ENCODE data around the gene ABR. TPM values are rescaled to one million over a fixed set of nuclear protein-coding genes. Genes with fewer than 3 reads are reported as not detected.
A peak's percentile ranks its signal among the peaks of the same experiment; 100 is the strongest.

Gene ABR
- total and polyA plus RNA-seq, 2 donors from 2014 or later = 18.7 to 116 TPM

DNA sequence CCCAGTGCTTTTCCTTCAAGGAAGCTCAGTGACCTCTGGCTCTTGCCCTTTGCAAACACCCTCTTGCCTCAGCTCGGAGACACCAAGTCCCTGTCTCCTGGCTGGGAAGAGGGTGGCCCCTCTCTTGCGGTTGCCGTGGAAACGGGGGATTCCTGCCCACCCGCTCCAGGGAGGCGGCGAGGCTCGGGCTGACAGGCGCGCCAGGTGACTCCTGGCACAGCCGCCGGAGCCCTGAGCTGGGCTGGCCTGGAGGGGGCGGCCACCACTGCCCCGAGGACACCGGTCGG is 71.4 kb downstream of the ABR start:
- peak overlapping the region in 2 of 3 donors; percentile 29 to 55 for H3K9ac ChIP-seq (ENCODE audit: low read length in 3 of 3)
- DNase-seq (peak in 4 of 5 donors; percentile 53 to 80 (median 64)), FAIRE-seq (no peak)
- H3K4me3 ChIP-seq (ENCODE audit: low read length in 3 of 3) = peak overlapping the region; percentile 2 to 54 (median 28)
- peaks cover 0 to 26% (median 0%) of the 10 kb centered on the region in 3 donors for H3K4me1 ChIP-seq (ENCODE audit: control insufficient read depth in 2 of 3, insufficient read depth in 2 of 3, low read depth in 1 of 3, low read length in 3 of 3)
- no peaks in the 10 kb centered on the region for H3K9me3 ChIP-seq (ENCODE audit: control insufficient read depth in 2 of 3, insufficient read depth in 1 of 3, low read length in 3 of 3)
- H3K36me3 ChIP-seq (ENCODE audit: control insufficient read depth in 2 of 3, insufficient read depth in 3 of 3, low read length in 3 of 3) = no peaks in the 10 kb centered on the region
- peak overlapping the region in 1 of 2 donors; percentile 22 for H3K27ac ChIP-seq (ENCODE audit: low read depth in 2 of 2, low read length in 2 of 2)
- TF ChIP-seq, protein P1, sequence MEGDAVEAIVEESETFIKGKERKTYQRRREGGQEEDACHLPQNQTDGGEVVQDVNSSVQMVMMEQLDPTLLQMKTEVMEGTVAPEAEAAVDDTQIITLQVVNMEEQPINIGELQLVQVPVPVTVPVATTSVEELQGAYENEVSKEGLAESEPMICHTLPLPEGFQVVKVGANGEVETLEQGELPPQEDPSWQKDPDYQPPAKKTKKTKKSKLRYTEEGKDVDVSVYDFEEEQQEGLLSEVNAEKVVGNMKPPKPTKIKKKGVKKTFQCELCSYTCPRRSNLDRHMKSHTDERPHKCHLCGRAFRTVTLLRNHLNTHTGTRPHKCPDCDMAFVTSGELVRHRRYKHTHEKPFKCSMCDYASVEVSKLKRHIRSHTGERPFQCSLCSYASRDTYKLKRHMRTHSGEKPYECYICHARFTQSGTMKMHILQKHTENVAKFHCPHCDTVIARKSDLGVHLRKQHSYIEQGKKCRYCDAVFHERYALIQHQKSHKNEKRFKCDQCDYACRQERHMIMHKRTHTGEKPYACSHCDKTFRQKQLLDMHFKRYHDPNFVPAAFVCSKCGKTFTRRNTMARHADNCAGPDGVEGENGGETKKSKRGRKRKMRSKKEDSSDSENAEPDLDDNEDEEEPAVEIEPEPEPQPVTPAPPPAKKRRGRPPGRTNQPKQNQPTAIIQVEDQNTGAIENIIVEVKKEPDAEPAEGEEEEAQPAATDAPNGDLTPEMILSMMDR (IDR thresholded peaks at IDR 0.05; ENCODE audit: borderline replicate concordance, extremely low read depth, insufficient read depth) = no peak
- intact Hi-C loops (cut with DNase I) = no loop called here
- no peaks in the 10 kb centered on the region for H3K27me3 ChIP-seq (ENCODE audit: control insufficient read depth, insufficient read depth, low read length)

DNA sequence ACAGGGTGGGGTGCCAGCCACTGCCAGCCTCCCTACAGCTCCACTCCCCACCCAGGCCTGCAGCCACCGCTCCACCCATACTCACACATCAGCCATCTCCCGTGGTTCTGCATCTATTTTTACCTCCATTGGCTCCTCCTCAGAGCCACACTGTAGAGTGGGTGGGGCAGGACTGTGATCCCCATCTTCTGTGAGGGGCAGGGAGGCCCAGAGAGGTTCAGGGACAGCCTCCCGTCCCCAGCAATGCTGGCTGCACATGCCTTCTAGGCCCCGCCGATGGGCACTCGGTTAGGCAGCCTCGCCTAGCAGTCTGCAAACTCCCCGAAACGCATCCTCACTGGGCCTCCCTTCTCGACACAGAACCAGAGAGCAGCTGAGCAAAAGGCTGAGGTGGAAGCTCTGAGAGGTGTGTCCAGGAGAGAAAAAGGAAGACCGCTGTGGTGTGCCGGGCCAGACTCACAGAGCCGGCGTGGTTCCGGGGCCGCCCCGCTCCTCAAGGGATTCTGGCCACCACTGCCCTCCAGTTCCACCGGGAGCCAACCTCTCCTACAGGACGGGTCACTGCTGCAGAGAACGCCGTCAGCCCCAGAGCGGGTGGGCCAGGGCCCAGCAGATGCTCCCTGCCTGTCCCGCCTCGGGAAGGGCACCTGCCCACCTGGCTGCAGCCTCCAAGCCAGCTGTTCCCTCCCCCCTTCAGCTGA is 71.9 kb downstream of the ABR start:
- H3K4me3 ChIP-seq (ENCODE audit: low read length in 3 of 3) = peak overlapping the region; percentile 2 to 54 (median 28)
- H3K4me1 ChIP-seq (ENCODE audit: control insufficient read depth in 2 of 3, insufficient read depth in 2 of 3, low read depth in 1 of 3, low read length in 3 of 3) = peaks cover 0 to 26% (median 0%) of the 10 kb centered on the region in 3 donors
- peak overlapping the region in 1 of 3 donors; percentile 55 for H3K9ac ChIP-seq (ENCODE audit: low read length in 3 of 3)
- H3K36me3 ChIP-seq (ENCODE audit: control insufficient read depth in 2 of 3, insufficient read depth in 3 of 3, low read length in 3 of 3) = no peaks in the 10 kb centered on the region
- H3K27ac ChIP-seq (ENCODE audit: low read depth in 2 of 2, low read length in 2 of 2) = peak overlapping the region in 1 of 2 donors; percentile 22
- TF ChIP-seq, protein P1 (IDR thresholded peaks at IDR 0.05; ENCODE audit: borderline replicate concordance, extremely low read depth, insufficient read depth) = no peak
- FAIRE-seq (no peak), DNase-seq (no peak)
- intact Hi-C loops (cut with DNase I) = no loop called here
- no peaks in the 10 kb centered on the region for H3K27me3 ChIP-seq (ENCODE audit: control insufficient read depth, insufficient read depth, low read length)
- no peaks in the 10 kb centered on the region for H3K9me3 ChIP-seq (ENCODE audit: control insufficient read depth in 2 of 3, insufficient read depth in 1 of 3, low read length in 3 of 3)

DNA sequence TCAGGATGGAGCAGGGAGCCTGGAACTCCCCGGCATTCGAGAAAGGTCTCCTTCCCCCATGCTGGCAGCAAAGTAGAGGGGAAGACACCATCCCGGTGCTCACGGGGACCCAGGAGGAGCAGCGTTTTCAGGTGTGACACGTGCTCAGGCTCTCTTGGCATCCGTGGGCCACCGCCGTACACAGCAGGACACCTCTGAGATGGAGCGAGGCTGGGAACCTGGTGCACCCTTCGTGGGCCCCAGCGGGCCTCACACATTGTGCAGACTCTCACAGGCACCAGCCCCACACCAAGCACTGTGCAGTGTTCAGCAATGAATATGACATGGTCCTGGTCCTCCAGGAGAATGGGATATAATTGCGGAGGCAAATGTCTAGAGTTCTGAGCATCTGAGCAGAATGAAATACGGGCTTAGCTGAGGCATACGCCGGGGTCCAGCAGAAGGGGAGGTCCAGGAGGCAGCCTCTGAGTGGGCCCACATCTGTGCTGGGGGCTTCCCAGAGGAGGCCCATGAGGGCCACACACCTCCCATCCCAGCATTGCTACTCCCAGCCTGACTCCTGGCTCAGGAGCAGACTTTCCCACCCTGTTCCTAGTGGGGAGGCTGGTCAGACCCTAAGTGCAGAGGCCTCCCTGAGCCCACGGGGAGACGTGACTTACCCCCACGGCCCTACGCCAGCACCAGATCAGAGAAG is 72.6 kb downstream of the ABR start:
- no peaks in the 10 kb centered on the region for H3K36me3 ChIP-seq (ENCODE audit: control insufficient read depth in 2 of 3, insufficient read depth in 3 of 3, low read length in 3 of 3)
- H3K27ac ChIP-seq (ENCODE audit: low read depth in 2 of 2, low read length in 2 of 2) = no peak overlapping the region
- peak overlapping the region in 1 of 3 donors; percentile 54 for H3K4me3 ChIP-seq (ENCODE audit: low read length in 3 of 3)
- no peak overlapping the region for H3K9ac ChIP-seq (ENCODE audit: low read length in 3 of 3)
- FAIRE-seq (no peak), DNase-seq (no peak)
- H3K27me3 ChIP-seq (ENCODE audit: control insufficient read depth, insufficient read depth, low read length) = no peaks in the 10 kb centered on the region
- no peaks in the 10 kb centered on the region for H3K9me3 ChIP-seq (ENCODE audit: control insufficient read depth in 2 of 3, insufficient read depth in 1 of 3, low read length in 3 of 3)
- peaks cover 0 to 24% (median 0%) of the 10 kb centered on the region in 3 donors for H3K4me1 ChIP-seq (ENCODE audit: control insufficient read depth in 2 of 3, insufficient read depth in 2 of 3, low read depth in 1 of 3, low read length in 3 of 3)
- intact Hi-C loops (cut with DNase I) = no loop called here
- TF ChIP-seq, protein P1 (IDR thresholded peaks at IDR 0.05; ENCODE audit: borderline replicate concordance, extremely low read depth, insufficient read depth) = no peak
